Measurements from ENCODE around the gene PRSS21.
A peak's percentile ranks its signal among the peaks of the same experiment; 100 is the strongest.

Gene PRSS21

GRCh38 chr16:2779978-2780898, 36.8 kb upstream of the PRSS21 start:
- no peak for DNase-seq

GRCh38 chr16:2782583-2783351, 34.3 kb upstream of the PRSS21 start:
- DNase-seq, result no peak

DNA sequence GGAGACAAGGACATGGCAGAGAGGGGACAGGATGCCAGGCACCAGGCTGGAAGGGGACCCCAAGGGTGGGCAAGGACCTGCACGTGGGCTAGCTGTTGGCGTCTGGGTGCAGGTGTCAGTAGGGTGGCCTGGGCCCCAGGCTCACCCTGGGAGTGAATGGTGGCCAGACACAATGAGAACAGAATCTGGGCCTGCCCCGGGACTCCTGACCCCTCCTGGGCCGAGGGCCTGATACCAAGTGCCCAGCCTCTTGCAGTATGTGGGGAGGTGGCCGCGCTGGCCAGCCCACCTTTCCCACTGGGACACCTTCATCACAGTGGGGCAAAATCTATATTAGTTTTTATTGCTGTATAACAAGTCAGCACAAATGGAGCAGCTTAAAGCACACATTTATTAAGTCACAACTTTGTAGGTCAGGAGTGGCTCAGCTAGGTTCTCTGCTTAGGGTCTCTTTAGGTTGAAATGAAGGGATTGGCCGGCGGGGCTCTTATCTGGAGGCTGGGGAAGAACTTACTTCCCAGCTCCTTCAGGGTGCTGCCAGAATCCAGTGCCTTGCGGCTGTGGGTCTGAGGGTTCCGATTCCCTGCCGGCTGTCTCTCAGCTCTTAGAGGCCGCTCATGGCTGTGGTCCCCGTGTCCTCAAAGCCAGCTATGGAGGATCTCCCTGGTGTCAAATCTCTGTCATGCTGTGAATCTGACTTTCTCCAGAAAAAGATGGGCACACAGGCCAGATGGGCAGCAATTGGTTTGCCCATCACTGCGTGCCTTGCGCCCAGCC, 33.3 kb upstream of the PRSS21 start:
- no peak for DNase-seq

DNA sequence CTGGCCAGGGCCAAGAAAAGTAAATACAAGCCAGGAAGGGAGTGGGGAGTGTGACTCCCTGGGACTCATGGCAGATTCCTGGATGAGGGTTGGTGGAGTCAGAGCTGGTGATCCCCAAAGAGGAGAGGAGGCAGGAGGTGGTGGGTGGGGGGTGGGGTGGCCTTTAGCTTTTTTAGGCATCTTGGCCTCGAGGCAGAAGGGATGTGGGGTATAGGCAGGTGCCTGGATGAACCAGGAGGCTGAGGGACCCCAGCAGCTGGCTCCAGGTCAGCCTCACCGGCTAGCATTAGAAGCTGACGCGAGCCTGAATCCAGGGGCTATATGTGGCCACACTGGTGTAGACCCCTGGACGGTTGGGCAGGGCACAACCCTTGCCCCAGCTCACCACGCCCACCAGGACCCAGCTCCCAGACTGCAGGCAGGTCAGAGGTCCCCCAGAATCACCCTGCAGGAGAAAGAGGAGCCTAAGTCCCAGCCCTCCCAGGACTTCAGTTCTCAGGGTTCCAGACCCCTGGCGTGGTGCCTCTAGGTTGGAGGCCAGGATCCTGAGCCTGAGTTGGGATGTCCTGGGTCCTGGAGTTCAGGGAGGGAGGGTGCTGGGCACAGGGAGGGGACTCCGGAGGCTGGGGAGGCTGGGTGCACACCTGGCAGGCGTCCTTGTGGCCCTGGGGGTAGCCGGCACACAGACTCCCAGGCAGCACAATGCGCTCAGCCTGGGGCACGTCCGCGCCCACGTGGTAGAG, 32.5 kb upstream of the PRSS21 start:
- no peak for DNase-seq

DNA sequence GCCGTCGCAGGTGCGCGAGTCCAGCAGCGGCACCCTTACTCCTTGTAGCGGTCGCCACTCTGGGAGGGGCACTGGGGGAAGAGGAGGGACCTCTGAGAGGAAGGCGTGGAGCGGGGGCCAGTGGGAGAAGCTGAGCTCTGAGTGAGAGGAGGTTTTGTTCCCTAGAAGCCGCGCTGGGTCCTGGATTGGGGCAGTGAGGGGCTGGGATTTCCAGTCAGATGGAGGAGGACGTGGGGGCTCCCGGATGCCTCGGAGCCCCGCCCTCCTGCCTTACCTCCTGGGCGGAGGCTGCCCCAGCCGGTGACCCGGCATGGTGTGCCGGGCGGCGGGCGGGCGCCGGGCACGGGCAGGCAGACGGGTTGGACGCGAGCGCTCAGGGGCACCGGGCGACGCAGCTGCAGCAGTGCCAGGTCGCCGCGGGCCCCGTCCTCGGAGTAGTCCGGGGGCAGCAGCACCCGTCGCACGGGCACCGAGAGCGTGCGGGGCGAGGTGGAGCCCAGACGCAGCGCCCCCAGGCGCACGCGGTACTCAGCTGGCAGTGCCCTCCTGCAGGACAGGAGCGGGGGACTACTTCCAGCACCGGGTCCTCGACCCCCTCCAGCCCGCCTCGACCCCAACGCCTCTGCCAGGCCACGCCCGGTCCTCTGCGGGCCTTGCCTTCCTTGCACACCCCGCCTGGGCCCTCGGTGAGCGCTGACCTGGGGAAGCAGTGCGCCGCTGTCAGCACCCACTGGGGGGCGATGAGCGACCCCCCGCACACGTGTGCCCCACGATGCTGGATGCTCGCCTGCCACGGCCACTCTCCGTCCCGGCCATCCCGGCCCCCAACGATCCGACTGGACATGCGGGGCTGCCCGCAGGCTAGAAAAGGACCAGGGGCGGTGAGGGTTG, 31.7 kb upstream of the PRSS21 start:
- no peak for DNase-seq

GRCh38 chr16:2786061-2786825, 30.8 kb upstream of the PRSS21 start:
- no peak for DNase-seq

GRCh38 chr16:2786826-2787151, 30.2 kb upstream of the PRSS21 start:
- DNase-seq, result no peak

- DNase-seq, result no peak
These were observed 29.6 kb upstream of the PRSS21 start, which contains the start of gene PRSS33 for GRCh38 chr16:2787406-2787805. TSS of gene PRSS33 (minus strand) at chr16:2787560. CDS start at chr16:2786547, 1,013 bp downstream.

- DNase-seq, result no peak
These were observed 29.1 kb upstream of the PRSS21 start for GRCh38 chr16:2787961-2788360.

DNA sequence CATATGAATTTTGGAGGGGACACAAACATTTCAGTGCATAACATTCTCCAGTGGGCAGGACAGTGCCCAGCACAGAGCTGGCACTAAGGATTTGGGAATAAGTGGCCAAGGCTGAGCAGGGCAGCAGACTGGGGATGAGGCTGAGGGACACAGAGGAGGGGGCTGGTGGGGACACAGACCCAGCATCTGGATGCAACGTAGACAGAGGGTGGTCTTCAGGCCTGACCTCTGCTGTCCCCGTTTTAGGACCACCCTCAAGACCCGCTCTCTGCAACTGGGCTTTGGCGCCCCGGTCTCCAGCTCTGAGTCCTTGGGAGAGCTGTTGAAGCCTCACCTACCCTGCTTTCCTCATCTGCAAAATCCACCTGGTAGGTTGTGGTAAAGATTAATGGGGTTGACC, 26.4 kb upstream of the PRSS21 start:
- DNase-seq, result no peak

- no peak for DNase-seq
These were observed 25.9 kb upstream of the PRSS21 start for GRCh38 chr16:2791174-2791573.

- no peak for DNase-seq
These were observed 24.1 kb upstream of the PRSS21 start for GRCh38 chr16:2792940-2793339.

DNA sequence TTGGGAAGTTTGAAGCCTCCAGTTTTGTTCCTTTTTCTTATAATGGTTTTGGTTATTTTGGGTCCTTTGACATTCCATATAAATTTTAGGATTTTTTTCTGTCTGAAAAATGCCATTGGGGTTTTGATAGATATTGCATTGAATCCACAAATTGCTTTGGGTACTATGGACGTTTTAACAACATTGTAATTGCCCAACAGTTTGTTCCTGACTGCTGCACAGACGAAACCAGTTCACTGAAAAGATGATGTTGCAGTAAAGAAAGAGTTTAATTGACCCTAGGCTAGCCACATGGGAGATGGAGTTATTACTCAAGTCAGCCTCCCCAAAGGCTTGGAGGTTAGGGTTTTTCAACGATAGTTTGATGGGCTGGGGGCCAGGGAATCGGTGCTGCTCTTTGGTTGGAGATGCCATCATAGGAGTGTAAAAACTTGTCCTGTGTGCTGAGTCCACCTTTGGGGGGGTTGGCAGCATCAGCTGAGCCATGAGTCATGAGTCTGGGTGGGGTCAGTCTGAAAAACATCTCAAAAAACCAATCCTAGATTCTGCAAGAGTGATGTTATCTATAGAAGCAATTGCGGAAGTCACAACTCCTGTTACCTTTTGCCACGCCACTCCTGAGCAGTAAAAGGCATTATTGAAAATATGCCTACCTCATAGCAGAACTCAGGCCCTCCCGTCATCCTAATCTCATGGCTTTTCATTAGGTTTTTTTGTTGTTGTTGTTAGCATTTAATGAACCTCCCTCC, 21.5 kb upstream of the PRSS21 start:
- peak; percentile 31 for DNase-seq

- DNase-seq, result no peak
These were observed 18.3 kb upstream of the PRSS21 start for GRCh38 chr16:2798723-2799204.

- no peak for DNase-seq
These were observed 17.7 kb upstream of the PRSS21 start for GRCh38 chr16:2799205-2799858.

DNA sequence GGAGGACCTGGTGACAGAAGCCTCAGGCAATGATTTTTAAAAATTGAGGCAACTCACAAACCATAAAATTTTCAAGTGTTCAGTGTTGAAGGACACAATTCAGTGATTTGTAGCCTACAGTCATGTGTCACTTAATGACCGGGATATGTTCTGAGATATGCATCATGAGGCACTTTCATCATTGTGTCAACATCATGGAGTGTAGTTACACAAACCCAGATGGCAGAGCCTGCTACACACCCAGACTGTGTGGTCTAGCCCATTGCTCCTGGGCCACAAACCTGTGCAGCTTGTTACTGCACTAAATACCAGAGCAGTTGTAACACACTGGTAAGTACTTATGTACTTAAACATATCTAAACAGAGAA, 17.2 kb upstream of the PRSS21 start:
- no peak for DNase-seq

DNA sequence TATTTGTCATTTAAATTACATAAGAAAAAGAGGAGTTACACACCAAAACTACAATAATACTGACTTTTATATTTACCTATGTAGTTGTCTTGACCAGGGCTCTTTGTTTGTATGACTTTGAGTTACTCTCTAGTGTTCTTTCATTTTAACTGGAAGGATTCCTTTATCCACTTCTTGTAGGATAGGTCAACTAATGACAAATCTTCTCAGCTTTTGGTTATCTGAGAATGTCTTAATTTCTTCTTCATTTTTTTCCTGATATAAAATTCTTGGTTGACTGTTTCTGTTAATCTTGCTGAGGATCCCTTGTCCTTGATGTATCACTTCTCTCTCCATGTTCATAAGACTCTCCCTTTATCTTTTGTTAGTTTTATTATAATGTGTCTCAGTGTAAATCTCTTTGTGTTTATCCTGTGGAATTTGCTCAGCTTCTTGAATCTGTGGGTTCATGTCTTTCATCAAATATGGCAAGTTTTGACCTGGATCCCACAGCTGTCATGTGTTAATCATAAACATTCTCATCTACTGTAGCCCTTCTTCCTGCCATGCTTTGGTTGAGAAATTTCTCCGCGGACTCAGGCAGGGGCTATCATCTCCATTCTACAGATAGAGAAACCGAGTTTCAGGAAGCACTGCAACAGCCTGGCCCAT, 13.4 kb upstream of the PRSS21 start:
- DNase-seq, result no peak

DNA sequence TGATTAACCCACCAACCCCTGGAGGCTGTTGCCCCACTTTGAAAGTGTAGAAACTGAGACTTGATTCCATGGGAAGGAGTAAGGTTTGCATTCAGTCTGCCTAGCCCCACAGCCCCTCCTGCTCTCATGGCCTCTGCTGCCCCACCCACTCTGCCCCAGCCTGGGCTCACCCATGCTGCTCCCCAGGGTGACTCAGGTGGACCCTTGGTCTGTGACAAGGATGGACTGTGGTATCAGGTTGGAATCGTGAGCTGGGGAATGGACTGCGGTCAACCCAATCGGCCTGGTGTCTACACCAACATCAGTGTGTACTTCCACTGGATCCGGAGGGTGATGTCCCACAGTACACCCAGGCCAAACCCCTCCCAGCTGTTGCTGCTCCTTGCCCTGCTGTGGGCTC, 12.3 kb upstream of the PRSS21 start:
- DNase-seq, result no peak

GRCh38 chr16:2806286-2806685, 10.8 kb upstream of the PRSS21 start:
- DNase-seq, result no peak

Data from GF-D8 (cell line).